H9 (cell line): ENCODE measurements around the gene NCKAP5L. TPM values are rescaled to one million over a fixed set of nuclear protein-coding genes. Genes with fewer than 3 reads are reported as not detected.
A peak's percentile ranks its signal among the peaks of the same experiment; 100 is the strongest.
"Not testable (repeated sequence)": the region's sequence is repeated elsewhere in the genome, so short reads cannot be mapped to it uniquely, and the experiment has no call there.

Experiments
- DNase-seq: peaks from one replicate; pipeline ENCODE4 v3.0.0-alpha.2; 2017
- H2AFZ ChIP-seq: one replicate; pipeline ENCODE4 v1.6.1; 2013; ENCODE audit warnings: mild to moderate bottlenecking, low read length, control low read depth, moderate library complexity
- H2AK5ac ChIP-seq: 2 replicates; pipeline ENCODE4 v1.6.1; 2013; ENCODE audit warnings: low read length, control low read depth, mixed read lengths; ENCODE audit not compliant: insufficient read length
- H2BK120ac ChIP-seq: one replicate; pipeline ENCODE4 v1.6.1; 2013; ENCODE audit warnings: low read depth, mild to moderate bottlenecking, low read length, control low read depth, inconsistent platforms; ENCODE audit not compliant: poor library complexity, severe bottlenecking
- H2BK12ac ChIP-seq: 2 replicates; pipeline ENCODE4 v1.6.1; 2013; ENCODE audit warnings: low read length, control low read depth, mixed read lengths, low read depth; ENCODE audit not compliant: insufficient read length
- H2BK15ac ChIP-seq: 2 replicates; pipeline ENCODE4 v1.6.1; 2013; ENCODE audit warnings: low read depth, low read length, control low read depth
- H2BK20ac ChIP-seq: one replicate; pipeline ENCODE4 v1.6.1; 2013; ENCODE audit warnings: low read depth, mild to moderate bottlenecking, low read length, control low read depth, inconsistent platforms; ENCODE audit not compliant: poor library complexity, severe bottlenecking
- H2BK5ac ChIP-seq: 2 replicates; pipeline ENCODE4 v1.6.1; 2013; ENCODE audit warnings: low read length, control low read depth, mixed read lengths; ENCODE audit not compliant: insufficient read length
- H3K14ac ChIP-seq: 2 replicates; pipeline ENCODE4 v1.6.1; 2013; ENCODE audit warnings: low read length, control low read depth; ENCODE audit not compliant: insufficient read depth
- H3K18ac ChIP-seq: 2 replicates; pipeline ENCODE4 v1.6.1; 2013; ENCODE audit warnings: low read depth, mild to moderate bottlenecking, mixed read lengths, low read length, control low read depth; ENCODE audit not compliant: insufficient read length
- H3K23ac ChIP-seq: 2 replicates; pipeline ENCODE4 v1.6.1; 2013; ENCODE audit warnings: low read length, control low read depth, mixed read lengths, low read depth; ENCODE audit not compliant: insufficient read length
- H3K23me2 ChIP-seq: 2 replicates; pipeline ENCODE4 v1.6.1; 2013; ENCODE audit warnings: low read depth, mild to moderate bottlenecking, mixed read lengths, low read length, control low read depth; ENCODE audit not compliant: insufficient read length, poor library complexity, severe bottlenecking
- H3K27ac ChIP-seq: 2 replicates; pipeline ENCODE4 v1.5.1; 2013; ENCODE audit warnings: low read length, control low read depth, mixed read lengths, low read depth; ENCODE audit not compliant: insufficient read length
- H3K27me3 ChIP-seq: 2 replicates; pipeline ENCODE4 v1.6.1; 2013; ENCODE audit warnings: low read length, control low read depth, inconsistent platforms; ENCODE audit not compliant: insufficient read depth
- H3K4ac ChIP-seq: 2 replicates; pipeline ENCODE4 v1.6.1; 2013; ENCODE audit warnings: low read depth, mild to moderate bottlenecking, control low read depth, inconsistent platforms, low read length, moderate library complexity
- H3K4me1 ChIP-seq: 2 replicates; pipeline ENCODE4 v1.6.1; 2013; ENCODE audit warnings: low read length, control low read depth, inconsistent platforms; ENCODE audit not compliant: insufficient read depth
- H3K4me2 ChIP-seq: 2 replicates; pipeline ENCODE4 v1.6.1; 2013; ENCODE audit warnings: low read length, control low read depth, mixed read lengths; ENCODE audit not compliant: insufficient read length, insufficient read depth
- H3K56ac ChIP-seq: 2 replicates; pipeline ENCODE4 v1.6.1; 2013; ENCODE audit warnings: low read depth, mild to moderate bottlenecking, mixed read lengths, low read length, control low read depth; ENCODE audit not compliant: insufficient read length
- H3K79me1 ChIP-seq: 2 replicates; pipeline ENCODE4 v1.6.1; 2013; ENCODE audit warnings: low read depth, mild to moderate bottlenecking, moderate library complexity, low read length, control low read depth, inconsistent platforms; ENCODE audit not compliant: insufficient read depth, poor library complexity, severe bottlenecking
- H3K79me2 ChIP-seq: 2 replicates; pipeline ENCODE4 v1.6.1; 2013; ENCODE audit warnings: low read length, control low read depth, inconsistent platforms; ENCODE audit not compliant: insufficient read depth
- H3K9ac ChIP-seq: 2 replicates; pipeline ENCODE4 v1.6.1; 2013; ENCODE audit warnings: low read length, control low read depth, mixed read lengths; ENCODE audit not compliant: insufficient read length; ENCODE audit errors: extremely low read depth
- H3K9me3 ChIP-seq: one replicate; pipeline ENCODE4 v1.6.1; 2013; ENCODE audit warnings: low read depth, low read length, inconsistent platforms; ENCODE audit not compliant: control insufficient read depth
- H3T11ph ChIP-seq: one replicate; pipeline ENCODE4 v1.6.1; 2013; ENCODE audit warnings: mild to moderate bottlenecking, low read length, control low read depth, inconsistent platforms
- H4K20me1 ChIP-seq: one replicate; pipeline ENCODE4 v1.6.1; 2013; ENCODE audit not compliant: control insufficient read depth, insufficient read length, insufficient read depth
- H4K5ac ChIP-seq: 2 replicates; pipeline ENCODE4 v1.6.1; 2013; ENCODE audit warnings: low read depth, mild to moderate bottlenecking, mixed read lengths, low read length, control low read depth; ENCODE audit not compliant: insufficient read length
- H4K8ac ChIP-seq: replicated peaks from 2 replicates; pipeline ENCODE4 v1.6.1; 2013; ENCODE audit warnings: low read length, control low read depth, mixed read lengths, low read depth; ENCODE audit not compliant: insufficient read length
- H4K91ac ChIP-seq: 2 replicates; pipeline ENCODE4 v1.6.1; 2013; ENCODE audit warnings: low read depth, mild to moderate bottlenecking, moderate library complexity, mixed read lengths, low read length, control low read depth; ENCODE audit not compliant: insufficient read length
- H3K27ac Mint-ChIP-seq, 3 experiments: 2 replicates in 2 of 3; 3 replicates in 1 of 3; pipeline ENCODE4 v1.8.0; 2020 to 2021; ENCODE audit warnings: mixed read lengths in 3 of 3, mild to moderate bottlenecking in 1 of 3, moderate library complexity in 1 of 3
- H3K27me3 Mint-ChIP-seq: 2 replicates; pipeline ENCODE4 v1.8.0; 2021; ENCODE audit warnings: low read depth, mild to moderate bottlenecking, moderate library complexity, mixed read lengths
- H3K36me3 Mint-ChIP-seq, 3 experiments: 2 replicates in 2 of 3; 3 replicates in 1 of 3; pipeline ENCODE4 v1.8.0; 2020 to 2021; ENCODE audit warnings: low read depth in 3 of 3, mixed read lengths in 3 of 3; ENCODE audit not compliant: insufficient read depth in 1 of 3
- H3K4me1 Mint-ChIP-seq, 2 experiments: 2 replicates each; pipeline ENCODE4 v1.8.0; 2020; ENCODE audit warnings: mixed read lengths in 2 of 2
- H3K4me3 Mint-ChIP-seq, 2 experiments: 2 replicates in 1 of 2; 3 replicates in 1 of 2; pipeline ENCODE4 v1.8.0; 2020 to 2021; ENCODE audit warnings: mild to moderate bottlenecking in 2 of 2, mixed read lengths in 2 of 2, moderate library complexity in 1 of 2
- H3K9me3 Mint-ChIP-seq, 2 experiments: 2 replicates in 1 of 2; 3 replicates in 1 of 2; pipeline ENCODE4 v1.8.0; 2020; ENCODE audit warnings: mild to moderate bottlenecking in 2 of 2, mixed read lengths in 2 of 2, moderate library complexity in 1 of 2
- CTCF ChIP-seq: fragments of 200-600 bp; sonication (generic); conservative IDR thresholded peaks from 3 replicates; pipeline ENCODE4 v1.8.0; 2021; ENCODE audit warnings: antibody characterized with exemption, mild to moderate bottlenecking
- WGBS: extraction: QIAGEN DNeasy Blood & Tissue Kit; methylation state at CpG from one replicate; pipeline ENCODE4 v1.1.7; 2013; ENCODE audit warnings: missing lambda C conversion rate, low lambda C conversion rate, mixed read lengths; ENCODE audit not compliant: insufficient read length; ENCODE audit errors: extremely low coverage; 5-methylcytosine and 5-hydroxymethylcytosine counted together
- total RNA-seq: library from RNA; stranded (reverse); gene quantifications from 2 replicates; pipeline ENCODE4 v1.2.1, GENCODE V29; 2021

The NCKAP5L gene
- total RNA-seq, 1 experiment from 2014 or later, result 27.7 TPM

DNA sequence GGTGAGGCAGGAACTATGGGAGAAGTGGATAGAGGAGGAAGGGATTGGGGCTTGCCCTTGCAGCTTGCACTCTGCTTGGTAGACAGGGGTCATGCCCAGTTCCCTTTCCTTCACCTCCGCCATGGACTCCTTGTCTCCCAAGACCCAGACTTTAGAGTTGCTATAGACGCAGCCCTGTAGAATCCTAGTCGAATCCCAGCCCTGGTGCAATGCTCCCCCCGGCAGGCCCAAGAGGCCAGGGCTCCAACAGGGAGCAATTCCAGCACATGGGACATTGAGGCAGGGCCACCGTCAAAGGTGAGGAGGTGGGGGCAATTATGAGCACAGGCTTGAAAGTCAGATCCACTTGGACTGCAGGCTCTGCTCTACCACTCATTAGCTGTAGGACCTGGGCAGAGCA lies 44.2 kb upstream of the NCKAP5L start:
- no peaks in the 10 kb centered on the region for H3K9me3 Mint-ChIP-seq
- DNase-seq, result peak; percentile 26

DNA sequence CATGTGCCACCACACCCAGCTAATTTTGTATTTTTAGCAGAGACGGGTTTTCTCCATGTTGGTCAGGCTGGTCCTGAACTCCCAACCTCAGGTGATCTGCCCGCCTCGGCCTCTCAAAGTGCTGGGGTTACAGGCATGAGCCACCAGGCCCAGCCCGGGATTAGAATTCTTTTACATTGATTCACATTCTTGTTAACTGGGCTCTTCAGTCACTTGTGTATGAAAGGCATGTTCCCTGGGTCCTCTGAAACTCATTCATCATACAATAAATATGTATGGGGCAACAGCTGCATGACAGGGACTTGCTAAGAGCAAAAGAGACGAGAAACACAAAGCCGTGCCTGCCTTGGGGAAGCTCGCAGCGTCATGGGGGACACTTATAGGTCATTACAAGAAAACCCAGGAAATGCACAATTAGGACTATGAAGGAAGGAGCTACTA lies 43.6 kb upstream of the NCKAP5L start:
- not testable (repeated sequence) for H3T11ph ChIP-seq, H2AK5ac ChIP-seq, H3K4me2 ChIP-seq, H3K9me3 Mint-ChIP-seq, H2BK5ac ChIP-seq, H3K9me3 ChIP-seq, H3K23me2 ChIP-seq, H3K27me3 Mint-ChIP-seq, H3K9ac ChIP-seq, H3K4ac ChIP-seq, H3K79me1 ChIP-seq, H3K4me3 Mint-ChIP-seq, H3K27ac Mint-ChIP-seq, H3K27ac ChIP-seq, H4K8ac ChIP-seq, H3K79me2 ChIP-seq, H2AFZ ChIP-seq, H3K18ac ChIP-seq, H2BK20ac ChIP-seq, H2BK120ac ChIP-seq, H3K23ac ChIP-seq, H2BK15ac ChIP-seq, H3K14ac ChIP-seq, H4K20me1 ChIP-seq, H3K27me3 ChIP-seq, H3K36me3 Mint-ChIP-seq, H2BK12ac ChIP-seq, H3K4me1 ChIP-seq, H4K5ac ChIP-seq, H3K56ac ChIP-seq, H4K91ac ChIP-seq
- peak; percentile 23 for DNase-seq
- WGBS, result no CpG with 5 or more reads among the region's 8 CpGs
- peaks cover 10 to 13% of the 10 kb centered on the region in 2 experiments for H3K4me1 Mint-ChIP-seq

More for the DNA sequence above, 44.2 kb upstream of the NCKAP5L start:
- H3T11ph ChIP-seq, result no peak overlapping the region
- H3K4me2 ChIP-seq, result no peak overlapping the region
- no peak overlapping the region for H2BK12ac ChIP-seq
- H4K5ac ChIP-seq, result no peak overlapping the region
- no peak overlapping the region for H3K14ac ChIP-seq
- H3K79me2 ChIP-seq, result no peaks in the 10 kb centered on the region
- Mint-ChIP-seq H3K4me1 (peaks cover 6 to 8% of the 10 kb centered on the region in 2 experiments), H3K27me3 (peaks cover 2% of the 10 kb centered on the region), H3K4me3 (no peak overlapping the region), H3K27ac (no peak overlapping the region; a peak in 1 of 7 replicates), H3K36me3 (no peaks in the 10 kb centered on the region)
- no peak overlapping the region for H4K8ac ChIP-seq
- H3K4me1 ChIP-seq, result no peaks in the 10 kb centered on the region
- no peak overlapping the region for H3K23ac ChIP-seq
- H4K20me1 ChIP-seq, result no peaks in the 10 kb centered on the region
- no peak overlapping the region for H3K4ac ChIP-seq
- no peaks in the 10 kb centered on the region for H3K27me3 ChIP-seq
- no CpG with 5 or more reads among the region's 5 CpGs for WGBS
- no peak for TF ChIP-seq CTCF
- H3K79me1 ChIP-seq, result no peaks in the 10 kb centered on the region
- no peak overlapping the region for H2BK15ac ChIP-seq
- H2AFZ ChIP-seq, result no peak overlapping the region
- H3K23me2 ChIP-seq, result no peaks in the 10 kb centered on the region
- H3K9ac ChIP-seq, result no peak overlapping the region
- H2BK5ac ChIP-seq, result no peak overlapping the region
- no peak overlapping the region for H2BK120ac ChIP-seq
- H3K56ac ChIP-seq, result no peak overlapping the region
- no peaks in the 10 kb centered on the region for H3K9me3 ChIP-seq
- no peak overlapping the region for H4K91ac ChIP-seq
- H2AK5ac ChIP-seq, result no peak overlapping the region
- H3K27ac ChIP-seq, result no peak overlapping the region
- H3K18ac ChIP-seq, result no peak overlapping the region
- no peak overlapping the region for H2BK20ac ChIP-seq
